SHP77 treated with DMSO at 0.1 percent for 48 hours (cell line): Measurements from ENCODE around the gene NOTO.

Experiments
- DNase-seq: peaks from one replicate; lab custom pipeline; 2025; lab: John Stamatoyannopoulos, UW

Gene NOTO

GRCh38 chr2:73257425-73258125 lies 55.2 kb downstream of the NOTO start:
- no peak for DNase-seq

GRCh38 chr2:73258186-73258912 lies 56.0 kb downstream of the NOTO start:
- DNase-seq: no peak

- no peak for DNase-seq
These were observed 56.5 kb downstream of the NOTO start for GRCh38 chr2:73258913-73259215.

- DNase-seq: no peak
These were observed 56.9 kb downstream of the NOTO start for GRCh38 chr2:73259276-73259675.

- no peak for DNase-seq
These were observed 57.4 kb downstream of the NOTO start for GRCh38 chr2:73259704-73260337.

GRCh38 chr2:73260338-73260984 lies 58.1 kb downstream of the NOTO start:
- DNase-seq: no peak
